HG03060 (cell line): ENCODE results near the gene PUSL1.

Experiments used
- ATAC-seq: cut with Tn5 transposase; IDR thresholded peaks from one replicate; pipeline ENCODE4 v1.9.1; 2021; ENCODE audit warnings: low read depth, moderate number of reproducible peaks; ENCODE audit not compliant: unreplicated experiment

Gene PUSL1

DNA sequence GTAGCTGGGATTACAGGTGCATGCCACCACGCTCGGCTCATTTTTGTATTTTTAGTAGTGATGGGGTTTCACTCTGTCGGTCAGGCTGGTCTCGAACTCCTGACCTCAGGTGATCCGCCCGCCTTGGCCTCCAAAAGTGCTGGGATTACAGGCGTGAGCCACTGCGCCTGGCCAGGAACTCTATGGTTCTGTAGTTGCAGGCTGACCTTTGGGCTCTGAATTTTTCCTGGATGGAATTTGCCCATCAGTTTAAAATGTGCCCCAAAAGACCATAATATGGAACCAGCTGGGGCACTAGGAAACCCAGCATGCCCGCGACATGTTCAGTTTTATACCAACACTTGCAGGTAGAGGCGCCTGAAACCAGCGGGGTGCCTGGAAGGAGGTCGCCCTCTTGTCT, 29.8 kb upstream of the PUSL1 start:
- no peak for ATAC-seq

DNA sequence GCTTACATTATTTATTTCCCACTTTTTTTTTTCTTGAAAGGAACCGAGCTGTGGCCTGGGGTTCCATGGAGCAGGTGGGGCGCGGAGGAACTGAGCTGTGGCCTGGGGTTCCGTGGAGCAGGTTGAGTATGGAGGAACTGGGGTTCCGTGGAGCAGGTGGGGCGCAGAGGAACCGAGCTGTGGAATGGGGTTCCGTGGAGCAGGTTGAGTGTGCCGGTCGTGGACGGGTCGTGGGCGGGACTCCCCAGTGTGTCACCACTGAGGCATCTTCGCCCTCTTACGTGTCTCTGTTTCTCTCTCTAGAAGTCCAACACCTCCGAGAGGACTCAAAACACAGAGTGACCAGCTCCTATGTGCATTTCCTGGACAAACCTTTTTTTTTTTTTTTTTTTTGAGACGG, 29.4 kb upstream of the PUSL1 start:
- no peak for ATAC-seq

DNA sequence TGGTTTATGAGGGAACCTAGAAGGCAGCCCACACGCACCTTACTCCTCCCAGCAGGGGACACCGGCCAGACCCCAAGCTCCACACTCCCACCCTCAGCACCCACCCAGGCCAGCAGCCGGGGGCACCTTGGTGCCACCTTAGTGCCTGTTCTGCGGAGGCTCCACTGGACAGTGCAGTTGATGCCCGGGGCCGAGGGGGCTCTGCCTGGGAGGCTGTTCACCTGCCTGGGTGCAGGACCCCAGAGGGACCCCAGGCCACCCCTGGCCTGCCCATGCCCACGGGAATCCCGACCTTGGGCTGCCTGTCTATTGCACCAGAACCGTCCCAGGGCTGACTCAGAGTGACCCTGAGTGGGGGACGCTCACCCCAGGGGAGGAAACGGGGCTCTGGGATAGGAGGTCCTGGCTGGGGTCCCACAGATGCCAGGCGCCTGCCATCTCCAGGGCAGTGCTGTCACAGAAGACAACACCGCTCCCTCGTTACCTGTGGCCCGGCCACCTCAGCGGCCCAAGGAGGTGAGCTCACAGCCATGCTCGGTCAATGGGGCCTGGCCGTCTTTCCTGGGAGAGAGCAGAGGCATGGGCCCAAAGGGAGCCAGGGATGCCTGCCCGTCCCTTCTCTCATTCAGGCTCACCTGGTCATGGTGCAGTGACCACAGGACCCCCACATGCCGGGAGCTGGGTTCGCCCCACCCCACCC, 27.5 kb upstream of the PUSL1 start:
- ATAC-seq, result no peak

DNA sequence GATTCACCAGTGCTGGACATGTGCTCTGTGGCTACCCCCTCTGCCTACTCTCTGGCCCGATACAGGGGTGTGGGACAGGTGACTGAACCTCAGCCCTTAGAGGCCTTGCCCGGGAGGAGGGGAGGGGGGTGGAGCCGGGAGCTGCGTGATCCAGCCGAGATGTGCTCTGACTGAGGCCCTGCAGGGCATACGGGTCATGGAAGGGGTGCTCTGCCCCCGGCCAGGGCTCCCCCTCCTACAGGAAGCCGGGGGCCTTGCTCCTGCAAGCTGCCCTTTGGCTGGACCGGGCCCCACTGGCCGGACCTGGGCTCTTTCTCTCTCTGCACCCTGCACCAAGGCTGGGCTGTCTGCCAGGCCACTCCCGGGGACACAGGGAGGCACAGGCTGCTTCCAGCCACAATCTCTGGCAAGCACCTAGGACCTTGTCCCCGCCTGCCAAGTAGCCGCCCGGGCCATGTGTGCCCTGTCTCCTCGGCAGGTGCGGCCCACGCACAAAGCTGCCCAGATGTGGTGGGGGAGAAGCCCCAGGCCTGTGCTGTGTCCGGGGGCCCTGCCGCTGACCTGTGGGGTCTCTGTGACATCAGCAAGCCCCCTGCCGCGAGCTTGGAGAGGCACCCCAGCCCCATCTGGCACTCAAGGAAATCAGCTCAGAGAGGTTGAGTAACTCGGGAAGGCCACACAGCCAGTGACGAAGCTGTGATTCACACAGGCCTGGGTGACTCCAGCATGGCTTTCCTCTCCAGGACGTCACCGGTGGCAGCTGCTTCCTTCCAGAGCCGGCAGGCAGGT, 26.7 kb upstream of the PUSL1 start:
- ATAC-seq, result no peak

DNA sequence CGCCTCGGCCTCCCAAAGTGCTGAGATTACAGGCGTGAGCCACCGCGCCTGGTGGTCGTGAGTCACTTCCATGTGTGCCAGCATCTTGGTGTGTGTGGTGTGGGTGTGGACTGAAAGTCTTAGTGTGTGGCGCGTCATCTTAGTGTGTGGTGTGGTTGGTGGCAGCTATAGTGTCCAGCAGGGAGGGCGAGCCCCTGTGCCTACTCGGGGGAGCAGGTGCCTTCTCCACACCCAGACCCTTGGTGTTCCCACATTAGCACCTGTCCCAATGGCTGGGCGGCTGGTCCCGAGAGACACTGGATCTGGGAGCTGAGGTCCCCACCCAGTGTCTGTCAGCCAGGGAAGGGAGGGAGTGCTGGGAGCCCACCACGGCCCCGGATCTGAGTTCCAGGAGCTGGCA, 25.4 kb upstream of the PUSL1 start:
- no peak for ATAC-seq

DNA sequence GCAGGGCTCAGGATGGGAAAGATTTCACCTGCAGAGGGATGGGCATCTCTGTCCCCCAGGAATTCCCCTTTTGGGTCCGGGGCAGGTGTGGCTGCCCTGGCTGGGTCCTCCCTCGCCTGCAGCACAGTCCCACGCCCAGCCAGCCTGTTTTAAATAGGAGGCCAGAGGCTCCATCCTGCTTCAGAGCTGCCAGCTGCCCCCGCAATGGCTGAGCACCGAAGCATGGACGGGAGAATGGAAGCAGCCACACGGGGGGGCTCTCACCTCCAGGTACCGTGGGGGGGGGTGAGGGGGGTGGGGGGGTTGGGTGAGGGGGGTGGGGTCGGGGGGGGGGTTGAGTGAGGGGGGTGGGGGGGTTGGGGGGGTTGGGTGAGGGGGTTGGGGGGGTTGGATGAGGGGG, 24.6 kb upstream of the PUSL1 start:
- ATAC-seq, result no peak

DNA sequence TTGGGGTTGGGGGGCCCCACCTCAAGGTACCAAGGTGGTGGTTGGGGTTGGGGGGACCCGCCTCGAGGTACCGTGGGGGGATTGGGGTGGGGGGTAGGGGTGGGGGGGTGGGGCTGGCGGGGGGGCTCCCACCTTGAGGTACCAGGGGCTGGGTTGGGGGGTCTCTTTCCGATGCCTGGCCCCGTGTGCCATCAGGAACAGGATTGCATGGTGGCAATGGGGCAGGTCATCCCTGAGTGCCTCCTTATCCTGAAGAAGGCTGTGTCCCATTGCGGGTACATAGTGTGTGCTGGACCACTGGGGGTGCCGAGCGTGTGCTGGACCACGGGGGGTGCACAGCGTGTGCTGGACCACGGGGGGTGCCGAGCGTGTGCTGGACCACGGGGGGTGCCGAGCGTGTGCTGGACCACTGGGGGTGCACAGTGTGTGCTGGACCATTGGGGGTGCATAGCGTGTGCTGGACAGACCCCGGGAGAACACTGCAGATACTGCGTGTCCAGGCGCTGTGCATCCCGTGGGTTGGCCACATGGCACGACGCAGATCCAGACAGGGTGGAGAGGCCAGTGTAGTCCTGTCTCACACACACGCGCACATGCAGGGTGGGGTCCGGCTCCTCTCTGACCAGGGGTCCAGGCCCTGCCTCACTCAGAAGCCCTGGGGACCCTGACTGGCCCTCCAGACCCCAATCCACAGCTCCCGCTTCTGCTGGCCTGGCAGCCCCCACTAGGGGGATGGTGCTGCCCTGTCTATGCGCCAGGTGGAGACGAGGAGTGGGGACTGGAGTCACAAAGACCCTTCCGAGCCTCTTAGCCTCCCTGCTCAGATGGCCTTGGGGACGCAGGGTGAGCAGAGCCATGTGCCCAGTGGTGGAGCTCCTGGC, 23.9 kb upstream of the PUSL1 start:
- ATAC-seq, result no peak

DNA sequence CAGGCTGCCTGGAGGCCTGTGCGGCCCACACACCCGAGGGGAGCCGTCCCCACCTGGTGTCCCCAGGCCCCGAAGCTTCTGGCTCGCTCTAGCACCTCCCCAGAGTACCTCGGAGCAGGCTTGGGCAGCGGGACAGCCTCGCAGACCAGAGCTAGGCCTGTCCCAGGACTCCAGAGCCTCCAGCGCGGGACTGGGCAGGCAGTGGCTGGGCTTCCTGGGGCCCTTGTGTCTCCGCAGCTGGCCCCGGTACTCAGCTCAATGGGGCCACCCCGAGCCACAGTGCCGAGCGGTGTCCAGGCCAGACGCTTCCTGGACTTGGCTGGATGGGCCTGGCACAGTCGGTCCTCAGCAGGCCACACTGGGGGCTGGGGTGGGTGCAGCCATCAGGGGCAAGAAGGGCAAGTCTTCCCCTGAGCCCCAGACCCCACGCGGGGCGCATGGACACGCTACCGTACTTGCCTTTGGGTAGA, 23.3 kb upstream of the PUSL1 start:
- ATAC-seq, result no peak

DNA sequence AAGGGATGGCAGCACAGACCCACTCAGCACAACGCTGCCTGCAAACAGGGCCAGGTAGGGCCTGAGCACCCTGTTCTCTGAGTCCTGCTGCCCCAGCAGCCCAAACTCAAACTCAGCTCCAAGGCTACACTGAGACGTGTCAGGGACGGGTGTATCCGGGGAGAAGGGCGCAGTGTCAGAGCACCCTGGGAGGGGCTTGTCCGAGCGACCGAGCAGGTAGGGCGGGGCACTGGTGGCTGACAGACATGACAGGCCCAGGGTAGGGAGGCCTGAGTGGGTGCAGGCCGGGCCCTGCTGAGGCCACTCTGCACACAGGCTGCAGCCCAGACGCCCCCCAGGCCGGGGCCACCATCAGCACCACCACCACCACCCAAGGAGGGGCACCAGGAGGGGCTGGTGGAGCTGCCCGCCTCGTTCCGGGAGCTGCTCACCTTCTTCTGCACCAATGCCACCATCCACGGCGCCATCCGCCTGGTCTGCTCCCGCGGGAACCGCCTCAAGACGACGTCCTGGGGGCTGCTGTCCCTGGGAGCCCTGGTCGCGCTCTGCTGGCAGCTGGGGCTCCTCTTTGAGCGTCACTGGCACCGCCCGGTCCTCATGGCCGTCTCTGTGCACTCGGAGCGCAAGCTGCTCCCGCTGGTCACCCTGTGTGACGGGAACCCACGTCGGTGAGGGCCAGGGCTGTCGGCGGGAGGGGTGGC, 22.6 kb upstream of the PUSL1 start:
- no peak for ATAC-seq

DNA sequence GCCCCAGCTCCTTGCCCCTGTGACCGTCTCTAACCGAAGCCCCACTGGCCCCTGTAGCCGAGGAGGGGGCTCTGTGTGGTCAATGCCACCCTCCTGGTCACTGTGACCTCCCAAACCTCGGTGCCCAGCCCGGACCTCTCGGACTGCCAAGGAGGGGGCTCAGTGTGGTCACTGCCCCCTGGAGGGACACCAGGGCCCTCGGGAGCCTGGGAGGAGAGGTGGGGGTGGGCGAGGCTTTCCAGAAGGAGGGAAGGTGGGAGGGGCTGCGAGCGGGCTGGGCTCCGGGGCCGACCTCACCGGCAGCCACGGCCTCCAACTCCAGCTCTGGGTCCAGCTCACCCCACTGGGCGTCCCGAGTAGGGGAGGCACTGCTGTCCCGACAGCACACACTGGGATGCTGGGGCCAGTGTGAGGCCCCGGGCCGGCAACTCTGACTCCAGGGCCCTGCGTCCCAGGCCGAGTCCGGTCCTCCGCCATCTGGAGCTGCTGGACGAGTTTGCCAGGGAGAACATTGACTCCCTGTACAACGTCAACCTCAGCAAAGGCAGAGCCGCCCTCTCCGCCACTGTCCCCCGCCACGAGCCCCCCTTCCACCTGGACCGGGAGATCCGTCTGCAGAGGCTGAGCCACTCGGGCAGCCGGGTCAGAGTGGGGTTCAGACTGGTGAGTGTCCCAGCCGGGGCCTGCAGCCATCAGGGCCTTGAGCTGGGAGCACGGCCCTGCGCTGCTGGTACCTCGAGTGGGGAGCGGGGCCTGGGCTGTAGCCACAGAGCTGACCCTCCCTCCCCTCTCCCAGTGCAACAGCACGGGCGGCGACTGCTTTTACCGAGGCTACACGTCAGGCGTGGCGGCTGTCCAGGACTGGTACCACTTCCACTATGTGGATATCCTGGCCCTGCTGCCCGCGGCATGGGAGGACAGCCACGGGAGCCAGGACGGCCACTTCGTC, 21.8 kb upstream of the PUSL1 start:
- ATAC-seq, result no peak

DNA sequence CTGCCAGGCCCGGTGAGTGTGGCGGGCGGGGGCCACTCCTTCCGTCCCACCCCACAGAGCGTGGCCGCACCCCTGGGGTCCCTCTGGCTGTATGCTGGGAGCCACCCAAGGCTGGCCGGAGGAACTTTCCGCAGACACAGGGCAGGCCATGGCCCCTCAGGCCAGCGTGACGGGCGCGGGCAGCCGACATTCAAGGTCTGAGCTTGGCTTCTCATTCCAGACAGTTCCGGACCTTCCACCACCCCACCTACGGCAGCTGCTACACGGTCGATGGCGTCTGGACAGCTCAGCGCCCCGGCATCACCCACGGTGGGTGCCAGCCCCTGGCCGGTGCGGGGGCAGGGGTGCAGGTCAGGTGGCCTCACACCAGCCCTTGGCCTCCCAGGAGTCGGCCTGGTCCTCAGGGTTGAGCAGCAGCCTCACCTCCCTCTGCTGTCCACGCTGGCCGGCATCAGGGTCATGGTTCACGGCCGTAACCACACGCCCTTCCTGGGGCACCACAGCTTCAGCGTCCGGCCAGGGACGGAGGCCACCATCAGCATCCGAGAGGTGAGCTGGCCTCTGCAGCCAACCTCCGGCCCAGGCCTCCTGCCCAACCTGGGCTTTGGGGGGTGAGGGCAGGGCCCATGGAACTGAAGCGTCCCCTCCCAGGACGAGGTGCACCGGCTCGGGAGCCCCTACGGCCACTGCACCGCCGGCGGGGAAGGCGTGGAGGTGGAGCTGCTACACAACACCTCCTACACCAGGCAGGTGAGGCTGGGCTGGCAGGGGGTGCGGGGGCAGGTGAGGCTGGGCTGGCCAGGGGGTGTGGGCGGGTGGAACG, 20.9 kb upstream of the PUSL1 start:
- no peak for ATAC-seq

DNA sequence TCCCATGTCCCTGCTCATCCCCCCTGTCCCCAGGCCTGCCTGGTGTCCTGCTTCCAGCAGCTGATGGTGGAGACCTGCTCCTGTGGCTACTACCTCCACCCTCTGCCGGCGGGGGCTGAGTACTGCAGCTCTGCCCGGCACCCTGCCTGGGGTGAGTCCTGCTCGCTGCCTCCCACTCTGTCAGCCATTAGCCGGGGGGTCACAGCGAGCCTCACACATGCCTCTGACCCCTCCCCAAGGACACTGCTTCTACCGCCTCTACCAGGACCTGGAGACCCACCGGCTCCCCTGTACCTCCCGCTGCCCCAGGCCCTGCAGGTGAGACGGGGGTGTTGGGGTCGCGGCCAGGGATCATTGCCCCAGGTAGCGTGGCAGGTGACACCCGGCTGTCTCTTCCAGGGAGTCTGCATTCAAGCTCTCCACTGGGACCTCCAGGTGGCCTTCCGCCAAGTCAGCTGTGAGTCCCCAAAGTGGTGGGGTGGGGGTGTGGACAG, 18.1 kb upstream of the PUSL1 start:
- ATAC-seq, result no peak

DNA sequence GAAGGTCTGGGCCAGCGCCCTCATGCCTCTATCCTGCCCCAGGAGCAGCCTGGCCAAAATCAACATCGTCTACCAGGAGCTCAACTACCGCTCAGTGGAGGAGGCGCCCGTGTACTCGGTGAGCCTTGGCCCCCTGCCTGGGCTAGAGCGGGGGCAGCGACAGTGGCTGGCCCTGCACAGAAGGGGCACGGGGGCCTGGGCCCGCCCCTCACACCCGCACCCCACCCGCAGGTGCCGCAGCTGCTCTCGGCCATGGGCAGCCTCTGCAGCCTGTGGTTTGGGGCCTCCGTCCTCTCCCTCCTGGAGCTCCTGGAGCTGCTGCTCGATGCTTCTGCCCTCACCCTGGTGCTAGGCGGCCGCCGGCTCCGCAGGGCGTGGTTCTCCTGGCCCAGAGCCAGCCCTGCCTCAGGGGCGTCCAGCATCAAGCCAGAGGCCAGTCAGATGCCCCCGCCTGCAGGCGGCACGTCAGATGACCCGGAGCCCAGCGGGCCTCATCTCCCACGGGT, 17.3 kb upstream of the PUSL1 start:
- no peak for ATAC-seq

DNA sequence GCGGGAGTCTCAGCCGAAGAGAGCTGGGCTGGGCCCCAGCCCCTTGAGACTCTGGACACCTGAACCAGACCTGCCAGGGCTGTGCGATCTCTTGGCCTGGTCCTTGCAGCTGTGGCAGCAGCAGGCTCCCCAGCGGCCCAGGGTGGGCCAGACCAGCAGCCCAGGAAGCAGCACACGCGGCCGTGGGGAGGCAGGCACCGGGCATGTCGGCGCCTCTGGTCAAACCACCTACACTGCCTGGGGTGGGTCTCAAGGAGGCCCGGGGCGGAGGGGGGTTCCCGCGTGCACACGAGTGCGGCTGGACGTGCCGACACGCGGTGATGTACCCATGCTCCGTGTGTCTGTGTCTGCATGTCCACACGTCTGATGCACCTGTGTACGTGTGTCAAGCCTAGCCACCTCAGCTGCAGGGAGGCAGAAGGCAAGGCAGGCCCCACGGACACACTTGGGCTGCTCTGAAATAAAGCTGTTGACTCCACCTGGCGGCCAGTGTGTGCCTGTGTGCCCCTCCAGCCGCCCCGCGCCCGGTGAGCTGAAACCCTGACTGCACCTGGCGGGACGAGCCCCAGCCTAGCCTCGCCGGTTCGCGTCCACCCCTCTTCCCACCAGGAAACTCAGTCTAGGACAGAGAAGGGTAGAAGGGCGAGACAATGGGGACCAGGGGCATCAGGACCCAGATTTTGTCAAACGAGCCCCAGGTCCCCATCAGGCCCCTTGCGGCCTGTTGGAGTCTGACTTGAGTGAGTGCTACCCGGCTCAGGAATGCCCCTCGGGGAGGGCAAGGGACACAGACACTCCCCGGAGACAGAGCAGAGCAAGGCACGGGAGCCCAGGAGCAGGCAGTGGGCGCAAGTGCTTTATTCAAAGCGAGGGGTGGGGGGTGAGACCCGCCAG, 16.6 kb upstream of the PUSL1 start:
- ATAC-seq, result no peak

DNA sequence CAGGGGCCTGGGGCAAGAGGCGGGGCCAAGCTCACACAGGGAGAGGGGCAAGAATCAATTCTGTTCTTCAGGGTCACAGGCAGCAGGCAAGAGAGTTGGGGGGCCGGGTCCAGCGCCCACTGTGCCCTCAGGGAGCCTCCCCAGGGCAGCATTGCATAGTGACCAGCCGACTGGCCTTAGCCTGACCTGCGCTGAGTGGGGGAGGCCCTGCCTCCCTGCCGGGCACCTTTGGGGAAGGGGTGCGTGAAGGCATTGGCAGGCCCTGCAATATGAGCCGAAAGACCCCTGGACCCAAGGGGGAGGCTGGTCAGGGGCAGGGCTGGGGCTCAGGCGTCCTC, 16.0 kb upstream of the PUSL1 start:
- ATAC-seq, result no peak

DNA sequence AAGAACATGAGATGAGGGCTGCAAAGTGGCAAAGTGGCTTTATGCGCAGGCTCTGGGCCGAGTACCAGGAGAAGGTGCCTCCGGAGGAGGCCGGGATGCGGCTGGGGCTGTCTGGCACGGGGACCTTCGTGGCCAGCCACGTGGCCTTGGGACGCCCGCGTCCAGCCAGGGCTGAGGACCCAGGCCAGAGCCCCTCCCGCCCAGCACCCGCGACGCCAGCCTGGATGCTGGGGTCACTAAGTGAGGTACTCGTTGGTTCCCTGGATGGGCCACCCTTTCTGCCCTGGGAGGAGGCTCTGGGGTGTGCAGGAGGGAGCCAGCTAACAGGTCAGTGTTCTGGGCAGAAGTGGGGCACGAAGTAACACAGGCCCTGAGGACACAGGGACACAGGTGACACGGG, 15.5 kb upstream of the PUSL1 start:
- no peak for ATAC-seq
